Adrenal gland (tissue), 5 donors: ENCODE results near the gene PPP2R5C.

Experiments
- CTCF ChIP-seq, 6 experiments: fragments of 450-650 bp in 4 of 6; fragments of 200-600 bp in 2 of 6; sonication (generic) in 1 of 6; IDR thresholded peaks; 1 replicate in 5 of 6; 2 replicates in 1 of 6; pipeline versions ENCODE4 v1.5.1 to v1.8.0; 2016 to 2021; ENCODE audit warnings: antibody characterized with exemption in 6 of 6, mild to moderate bottlenecking in 2 of 6, moderate library complexity in 1 of 6
- POLR2A ChIP-seq, 2 donors: fragments of 450-650 bp; IDR thresholded peaks; one replicate each; pipeline ENCODE4 v1.6.1; 2017; ENCODE audit warnings: antibody characterized with exemption in 2 of 2, mild to moderate bottlenecking in 2 of 2, moderate library complexity in 1 of 2
- donor health status: DM: no; HTN: no; CAD: no.

GRCh38 chr14:101809671-101810514, 48.4 kb downstream of the PPP2R5C start:
- TF ChIP-seq CTCF (IDR thresholded peaks at IDR 0.05) (no peak), POLR2A (IDR thresholded peaks at IDR 0.05) (peak; percentile 64 to 87)
